ENCODE data around the gene TEAD4. TPM values are rescaled to one million over a fixed set of nuclear protein-coding genes. Genes with fewer than 3 reads are reported as not detected.
"Not testable (repeated sequence)": the region's sequence is repeated elsewhere in the genome, so short reads cannot be mapped to it uniquely, and the experiment has no call there.

TEAD4 gene
- total and polyA plus RNA-seq, 2 experiments from 2014 or later: 68.1 to 145 TPM

DNA sequence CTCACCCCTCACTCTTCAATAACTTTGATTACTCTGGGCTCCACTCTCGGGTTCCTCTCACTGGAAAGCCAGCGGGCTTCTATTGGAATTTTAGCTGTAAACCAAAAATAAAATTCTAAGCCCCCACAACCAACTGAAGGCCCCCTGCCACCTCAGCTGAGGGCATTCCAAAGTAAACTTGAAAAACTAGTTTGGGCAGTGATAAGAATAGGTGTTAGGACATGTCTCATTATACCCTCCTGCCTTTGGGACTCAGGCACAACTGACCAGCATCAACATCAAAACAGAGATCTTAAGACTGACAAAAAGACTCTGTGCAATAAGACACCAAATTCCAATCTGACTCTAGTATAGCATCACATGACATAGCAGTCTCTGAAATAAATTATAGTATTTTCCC lies 106.1 kb downstream of the TEAD4 start:
- H3K27me3 ChIP-seq (ENCODE audit: insufficient read depth): no peaks in the 10 kb centered on the region
- H3F3A ChIP-seq (replicated peaks; ENCODE audit: low read depth): no peaks in the 10 kb centered on the region
- H3K27ac ChIP-seq (ENCODE audit: low read depth): no peak overlapping the region
- TF ChIP-seq ZNF331 (CRISPR knock-in tag; IDR thresholded peaks at IDR 0.05; ENCODE audit: low read depth): no peak
- TF ChIP-seq ZNF114 (CRISPR knock-in tag; IDR thresholded peaks at IDR 0.05): no peak
- TF ChIP-seq CREB1 (CRISPR knock-in tag; IDR thresholded peaks at IDR 0.05; ENCODE audit: low read depth): no peak
- TF ChIP-seq, protein P1, sequence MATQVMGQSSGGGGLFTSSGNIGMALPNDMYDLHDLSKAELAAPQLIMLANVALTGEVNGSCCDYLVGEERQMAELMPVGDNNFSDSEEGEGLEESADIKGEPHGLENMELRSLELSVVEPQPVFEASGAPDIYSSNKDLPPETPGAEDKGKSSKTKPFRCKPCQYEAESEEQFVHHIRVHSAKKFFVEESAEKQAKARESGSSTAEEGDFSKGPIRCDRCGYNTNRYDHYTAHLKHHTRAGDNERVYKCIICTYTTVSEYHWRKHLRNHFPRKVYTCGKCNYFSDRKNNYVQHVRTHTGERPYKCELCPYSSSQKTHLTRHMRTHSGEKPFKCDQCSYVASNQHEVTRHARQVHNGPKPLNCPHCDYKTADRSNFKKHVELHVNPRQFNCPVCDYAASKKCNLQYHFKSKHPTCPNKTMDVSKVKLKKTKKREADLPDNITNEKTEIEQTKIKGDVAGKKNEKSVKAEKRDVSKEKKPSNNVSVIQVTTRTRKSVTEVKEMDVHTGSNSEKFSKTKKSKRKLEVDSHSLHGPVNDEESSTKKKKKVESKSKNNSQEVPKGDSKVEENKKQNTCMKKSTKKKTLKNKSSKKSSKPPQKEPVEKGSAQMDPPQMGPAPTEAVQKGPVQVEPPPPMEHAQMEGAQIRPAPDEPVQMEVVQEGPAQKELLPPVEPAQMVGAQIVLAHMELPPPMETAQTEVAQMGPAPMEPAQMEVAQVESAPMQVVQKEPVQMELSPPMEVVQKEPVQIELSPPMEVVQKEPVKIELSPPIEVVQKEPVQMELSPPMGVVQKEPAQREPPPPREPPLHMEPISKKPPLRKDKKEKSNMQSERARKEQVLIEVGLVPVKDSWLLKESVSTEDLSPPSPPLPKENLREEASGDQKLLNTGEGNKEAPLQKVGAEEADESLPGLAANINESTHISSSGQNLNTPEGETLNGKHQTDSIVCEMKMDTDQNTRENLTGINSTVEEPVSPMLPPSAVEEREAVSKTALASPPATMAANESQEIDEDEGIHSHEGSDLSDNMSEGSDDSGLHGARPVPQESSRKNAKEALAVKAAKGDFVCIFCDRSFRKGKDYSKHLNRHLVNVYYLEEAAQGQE (IDR thresholded peaks at IDR 0.05; ENCODE audit: unreplicated experiment): no peak
- TF ChIP-seq JUNB (IDR thresholded peaks at IDR 0.05; ENCODE audit: unreplicated experiment): no peak
- no peak for TF ChIP-seq EZH2phosphoT487 (IDR thresholded peaks at IDR 0.05; ENCODE audit: unreplicated experiment)
- ATAC-seq (peak; percentile 29; the same call in 1 of the 3 replicates), DNase-seq (ENCODE audit: low spot score) (no peak)
- H3K36me3 ChIP-seq (ENCODE audit: insufficient read depth): no peaks in the 10 kb centered on the region
- no peaks in the 10 kb centered on the region for H4K20me1 ChIP-seq (replicated peaks; ENCODE audit: insufficient read depth)
- no peaks in the 10 kb centered on the region for H3K9me2 ChIP-seq (ENCODE audit: insufficient read depth)
- H3K79me2 ChIP-seq (replicated peaks; ENCODE audit: insufficient read depth): no peaks in the 10 kb centered on the region
- no peak overlapping the region for H3K27ac Mint-ChIP-seq
- 0 out of 2 replicates have a peak overlapping the region, but pooled peaks have one; percentile 11 for H3K4me2 ChIP-seq
- H3K9me3 Mint-ChIP-seq: peaks cover 14% of the 10 kb centered on the region
- H3K36me3 Mint-ChIP-seq (ENCODE audit: low read depth): peaks cover 12% of the 10 kb centered on the region; the same call in 2 of the 3 replicates
- peaks cover 10% of the 10 kb centered on the region; the same call in 1 of the 2 replicates for H3K4me1 ChIP-seq (ENCODE audit: insufficient read depth)
- peaks cover 3% of the 10 kb centered on the region for H3K27me3 Mint-ChIP-seq (ENCODE audit: insufficient read depth, low read depth, poor library complexity)
- 0 out of 3 replicates have a peak overlapping the region, but pooled peaks have one; percentile 5 for H3K4me3 Mint-ChIP-seq
- H2AFZ ChIP-seq: no peak overlapping the region
- peaks cover 20% of the 10 kb centered on the region for H3K4me1 Mint-ChIP-seq
- H3K4me3 ChIP-seq: peak overlapping the region; percentile 13; the same call in 1 of the 2 replicates

DNA sequence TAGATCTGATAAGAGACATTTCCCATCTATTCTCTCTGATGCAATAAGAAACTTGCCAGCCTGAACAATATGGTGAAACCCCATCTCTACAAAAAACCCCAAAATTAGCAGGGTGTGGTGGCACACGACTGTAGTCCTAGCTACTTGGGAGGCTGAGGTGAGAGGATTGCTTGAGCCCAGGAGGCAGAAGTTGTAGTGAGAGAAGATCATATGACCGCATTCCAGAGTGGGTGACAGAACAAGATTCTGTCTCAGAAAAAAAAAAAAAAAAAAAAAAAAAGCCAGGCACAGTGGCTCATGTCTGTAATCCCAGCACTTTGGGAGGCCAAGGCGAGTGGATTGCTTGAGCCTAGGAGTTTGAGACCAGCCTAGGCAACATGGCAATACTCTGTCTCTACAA lies 106.6 kb downstream of the TEAD4 start:
- H3K27me3 Mint-ChIP-seq (ENCODE audit: insufficient read depth, low read depth, poor library complexity); H3K27ac Mint-ChIP-seq; H3K36me3 ChIP-seq (ENCODE audit: insufficient read depth); ATAC-seq; H2AFZ ChIP-seq; H3K9me2 ChIP-seq (ENCODE audit: insufficient read depth); H3K79me2 ChIP-seq (replicated peaks; ENCODE audit: insufficient read depth); H3F3A ChIP-seq (replicated peaks; ENCODE audit: low read depth); H3K27me3 ChIP-seq (ENCODE audit: insufficient read depth); H3K27ac ChIP-seq (ENCODE audit: low read depth); H4K20me1 ChIP-seq (replicated peaks; ENCODE audit: insufficient read depth); H3K4me3 Mint-ChIP-seq; H3K4me3 ChIP-seq; DNase-seq (ENCODE audit: low spot score); H3K4me1 ChIP-seq (ENCODE audit: insufficient read depth): not testable (repeated sequence)
- Mint-ChIP-seq H3K36me3 (ENCODE audit: low read depth) (peaks cover 12% of the 10 kb centered on the region; the same call in 2 of the 3 replicates), H3K9me3 (peaks cover 14% of the 10 kb centered on the region), H3K4me1 (peaks cover 20% of the 10 kb centered on the region)
- 0 out of 2 replicates have a peak overlapping the region, but pooled peaks have one; percentile 11 for H3K4me2 ChIP-seq

DNA sequence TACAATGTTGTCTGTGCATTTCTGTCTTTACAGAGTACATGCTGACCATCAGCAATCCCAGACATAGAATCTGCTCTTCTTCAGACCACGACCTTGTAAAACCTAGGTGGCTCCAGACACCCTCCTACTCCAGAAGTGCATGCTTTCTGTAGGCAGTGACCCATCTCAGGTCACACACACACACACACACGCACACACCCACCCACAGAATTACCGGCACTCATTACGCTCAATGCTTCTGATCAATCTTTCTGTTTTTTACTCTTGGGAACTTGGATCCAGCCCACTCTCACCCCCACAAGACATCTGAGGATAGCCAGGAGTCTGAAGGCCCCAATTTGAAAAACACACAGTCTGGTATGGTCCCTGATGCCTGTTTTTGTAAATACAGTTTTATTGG lies 110.5 kb downstream of the TEAD4 start:
- Histone ChIP-seq H3K4me3 (no peak overlapping the region), H3K4me2 (no peak overlapping the region), H3K79me2 (replicated peaks; ENCODE audit: insufficient read depth) (no peaks in the 10 kb centered on the region), H3K4me1 (ENCODE audit: insufficient read depth) (peaks cover 10% of the 10 kb centered on the region; the same call in 1 of the 2 replicates), H3K36me3 (ENCODE audit: insufficient read depth) (no peaks in the 10 kb centered on the region), H3K27me3 (ENCODE audit: insufficient read depth) (no peaks in the 10 kb centered on the region), H3F3A (replicated peaks; ENCODE audit: low read depth) (no peaks in the 10 kb centered on the region), H2AFZ (no peak overlapping the region), H4K20me1 (replicated peaks; ENCODE audit: insufficient read depth) (no peaks in the 10 kb centered on the region), H3K9me2 (ENCODE audit: insufficient read depth) (no peaks in the 10 kb centered on the region), H3K27ac (ENCODE audit: low read depth) (no peak overlapping the region)
- Mint-ChIP-seq H3K9me3 (no peaks in the 10 kb centered on the region; the same call in 2 of the 3 replicates), H3K4me1 (peaks cover 8% of the 10 kb centered on the region; the same call in 2 of the 3 replicates), H3K4me3 (no peak overlapping the region), H3K27ac (no peak overlapping the region), H3K27me3 (ENCODE audit: insufficient read depth, low read depth, poor library complexity) (no peaks in the 10 kb centered on the region), H3K36me3 (ENCODE audit: low read depth) (no peaks in the 10 kb centered on the region)
- ATAC-seq (no peak), DNase-seq (ENCODE audit: low spot score) (no peak)
- TF ChIP-seq POLR2AphosphoS5 (IDR thresholded peaks at IDR 0.05; ENCODE audit: low read depth): no peak
- no peak for TF ChIP-seq EZH2 (IDR thresholded peaks at IDR 0.05; ENCODE audit: low read depth, unreplicated experiment)
- TF ChIP-seq CREB1 (CRISPR knock-in tag; IDR thresholded peaks at IDR 0.05; ENCODE audit: low read depth): no peak
- no peak for TF ChIP-seq STAT1 (IDR thresholded peaks at IDR 0.05; ENCODE audit: unreplicated experiment)
